GM15510 (cell line): ENCODE measurements around the gene POLA2.

Experiments used
- POLR2A ChIP-seq: IDR thresholded peaks from 3 replicates; pipeline ENCODE4 v1.6.1; 2011; ENCODE audit warnings: borderline replicate concordance; ENCODE audit not compliant: insufficient read length; ENCODE audit errors: extremely low read depth

Gene POLA2

DNA sequence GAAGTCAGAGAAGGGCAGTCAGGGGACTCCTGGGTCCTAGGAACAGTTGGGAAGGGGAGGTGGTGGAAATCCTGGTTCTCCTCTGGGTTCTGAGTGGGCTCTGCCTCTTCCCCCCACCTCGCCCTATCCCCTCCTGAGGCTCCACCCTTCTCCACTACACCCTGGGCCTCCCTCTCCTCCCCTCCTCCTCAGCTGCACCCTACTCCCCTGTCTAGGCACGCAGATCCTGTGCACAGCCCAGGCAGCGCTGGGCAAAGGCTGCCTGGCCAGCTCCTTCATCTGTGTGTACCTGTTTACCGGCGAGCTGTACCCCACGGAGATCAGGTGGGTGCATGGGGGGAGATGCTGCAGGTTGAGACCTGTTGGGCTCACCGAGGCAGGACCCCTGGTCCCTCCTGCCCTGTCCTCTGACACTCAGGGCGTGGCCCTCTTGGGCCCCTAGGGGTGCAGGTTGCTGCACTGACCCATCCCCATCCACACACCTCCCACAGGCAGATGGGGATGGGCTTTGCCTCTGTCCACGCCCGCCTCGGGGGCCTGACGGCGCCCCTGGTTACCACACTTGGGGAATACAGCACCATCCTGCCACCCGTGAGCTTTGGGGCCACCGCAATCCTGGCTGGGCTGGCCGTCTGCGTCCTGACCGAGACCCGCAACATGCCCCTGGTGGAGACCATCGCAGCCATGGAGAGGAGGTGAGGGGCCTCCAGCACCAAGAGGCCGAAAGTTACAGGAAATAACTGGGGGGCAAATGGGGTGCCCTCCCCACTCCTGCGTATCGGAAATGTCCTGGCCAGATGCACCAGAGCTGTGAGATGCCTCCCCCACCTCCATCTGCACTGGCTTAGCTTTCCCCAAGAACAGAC lies 25.3 kb upstream of the POLA2 start:
- TF ChIP-seq POLR2A, result no peak

- no peak for TF ChIP-seq POLR2A
These were observed 20.6 kb upstream of the POLA2 start for GRCh38 chr11:65241134-65241533.

DNA sequence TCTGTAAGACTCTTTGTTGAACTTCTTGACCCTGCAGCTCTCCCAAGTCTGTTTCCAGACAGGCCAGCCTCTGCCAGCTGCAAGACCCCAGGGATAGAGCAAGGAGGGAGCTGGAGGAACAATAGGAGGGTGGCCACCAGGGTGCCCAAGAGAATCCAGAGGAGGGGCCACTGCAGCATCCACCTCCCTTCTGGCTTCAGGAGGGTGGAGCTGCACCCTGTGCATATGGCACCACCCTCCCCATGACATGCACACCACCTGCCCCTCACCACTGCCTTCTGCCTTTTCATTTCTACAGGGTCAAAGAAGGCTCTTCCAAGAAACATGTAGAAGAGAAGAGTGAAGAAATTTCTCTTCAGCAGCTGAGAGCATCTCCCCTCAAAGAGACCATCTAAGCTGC lies 20.1 kb upstream of the POLA2 start:
- no peak for TF ChIP-seq POLR2A

DNA sequence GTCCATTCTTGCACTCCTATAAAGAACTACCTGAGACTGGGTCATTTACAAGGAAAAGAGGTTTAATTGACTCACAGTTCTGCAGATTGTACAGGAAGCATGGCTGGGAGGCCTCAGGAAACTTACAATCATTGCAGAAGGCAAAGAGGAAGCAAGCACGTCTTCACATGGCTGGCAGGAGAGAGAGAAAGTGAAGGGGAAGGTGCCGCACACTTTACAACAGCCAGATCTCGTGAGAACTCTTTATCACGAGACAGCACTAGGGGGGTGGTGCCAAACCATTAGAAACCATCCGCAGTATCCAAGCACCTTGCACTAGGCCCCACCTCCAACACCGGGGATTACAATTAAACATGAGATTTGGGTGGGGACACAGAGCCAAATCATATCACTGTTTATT lies 19.4 kb upstream of the POLA2 start:
- TF ChIP-seq POLR2A, result no peak

DNA sequence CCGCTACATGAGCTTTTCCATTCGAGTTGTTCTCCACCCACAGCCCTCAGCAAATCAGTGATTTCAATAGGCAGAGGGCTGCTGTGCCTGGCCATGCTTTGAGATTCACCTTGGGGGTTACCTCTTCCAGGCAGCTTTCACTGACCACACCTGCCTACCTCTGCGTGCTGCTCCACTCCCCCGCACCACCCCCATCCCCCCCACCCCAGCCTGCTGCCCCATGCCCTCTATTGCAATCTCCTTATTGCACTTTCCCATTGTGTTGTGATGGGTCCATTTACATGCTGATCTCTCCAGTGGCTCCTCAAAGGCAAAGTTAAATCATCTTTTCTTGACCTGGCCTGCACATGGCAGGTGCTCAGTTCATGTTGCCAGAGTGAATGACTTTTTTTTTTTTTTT lies 18.0 kb upstream of the POLA2 start:
- TF ChIP-seq POLR2A, result no peak

DNA sequence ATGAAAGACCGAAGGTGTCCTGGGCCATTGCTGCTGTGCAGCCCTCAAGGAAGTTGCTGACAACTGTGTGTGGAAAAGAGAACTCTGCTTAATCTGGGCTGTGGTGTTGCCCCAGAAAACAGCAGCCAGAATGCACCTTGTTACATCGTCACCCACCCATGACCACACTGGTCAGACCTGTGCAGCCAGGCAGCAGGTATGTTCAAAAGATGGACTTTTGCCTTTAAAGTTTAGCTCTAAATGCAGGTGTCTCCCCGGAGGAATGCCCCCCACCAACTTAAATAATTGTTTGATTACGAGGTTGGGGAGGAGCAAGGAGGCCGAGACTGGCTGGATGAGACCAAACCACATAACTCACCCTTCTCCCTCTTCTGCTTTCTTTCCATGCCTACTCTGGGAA lies 15.3 kb upstream of the POLA2 start:
- TF ChIP-seq POLR2A, result no peak

- no peak for TF ChIP-seq POLR2A
These were observed 10.3 kb upstream of the POLA2 start for GRCh38 chr11:65251476-65251875.

DNA sequence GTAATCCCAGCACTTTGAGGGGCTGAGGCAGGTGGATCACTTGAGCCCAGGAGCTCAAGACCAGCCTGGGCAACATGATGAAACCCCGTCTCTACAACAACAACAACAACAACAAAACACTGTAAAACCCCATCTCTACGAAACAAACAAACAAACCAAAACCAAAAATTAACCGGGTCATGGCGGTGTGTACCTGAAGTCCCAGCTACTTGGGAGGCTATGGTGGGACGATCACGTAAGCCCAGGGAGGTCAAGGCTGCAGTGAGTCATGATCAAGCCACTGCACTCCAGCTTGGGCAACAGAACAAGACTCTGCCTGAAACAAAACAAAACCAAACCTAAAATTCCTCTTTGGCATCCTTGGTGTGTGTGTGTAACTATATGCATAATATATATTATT lies 7.0 kb upstream of the POLA2 start:
- TF ChIP-seq POLR2A, result no peak

DNA sequence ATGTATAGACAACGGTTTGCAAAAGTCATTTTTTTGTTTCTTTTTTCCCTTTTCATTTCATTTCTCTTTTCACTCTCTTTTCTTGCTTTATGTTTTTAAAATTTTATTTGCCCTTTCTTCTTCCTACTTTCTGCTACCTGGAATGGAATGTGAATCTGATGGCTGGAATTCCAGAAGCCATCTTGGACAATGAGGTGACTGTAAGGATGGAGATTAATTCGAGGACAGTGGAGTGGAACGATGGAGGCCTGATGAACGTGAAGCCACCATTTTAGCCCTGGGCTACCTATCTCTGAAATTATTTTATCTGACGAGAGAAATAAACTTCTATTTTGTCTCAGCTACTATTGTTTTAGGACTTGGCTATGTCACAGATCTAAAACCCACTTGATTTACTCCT lies 2.8 kb upstream of the POLA2 start:
- no peak for TF ChIP-seq POLR2A

DNA sequence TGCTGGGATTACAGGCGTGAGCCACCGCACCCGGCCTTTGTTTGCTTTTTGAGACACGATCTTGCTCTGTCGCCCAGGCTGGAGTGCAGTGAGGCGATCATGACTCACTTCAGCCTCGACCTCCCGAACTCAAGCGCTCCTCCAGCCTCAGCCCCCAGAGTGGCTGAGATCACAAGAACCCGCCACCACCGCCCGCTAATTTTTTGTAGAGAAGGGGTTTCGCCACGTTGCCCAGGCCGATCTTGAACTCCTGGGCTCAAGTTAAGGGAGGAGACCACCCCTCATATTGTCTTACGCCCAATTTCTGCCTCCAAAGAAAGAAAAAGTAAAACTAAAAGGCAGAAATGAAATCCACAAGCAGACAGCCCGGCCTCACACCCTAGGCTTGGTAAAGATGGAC lies 1.5 kb upstream of the POLA2 start:
- no peak for TF ChIP-seq POLR2A

DNA sequence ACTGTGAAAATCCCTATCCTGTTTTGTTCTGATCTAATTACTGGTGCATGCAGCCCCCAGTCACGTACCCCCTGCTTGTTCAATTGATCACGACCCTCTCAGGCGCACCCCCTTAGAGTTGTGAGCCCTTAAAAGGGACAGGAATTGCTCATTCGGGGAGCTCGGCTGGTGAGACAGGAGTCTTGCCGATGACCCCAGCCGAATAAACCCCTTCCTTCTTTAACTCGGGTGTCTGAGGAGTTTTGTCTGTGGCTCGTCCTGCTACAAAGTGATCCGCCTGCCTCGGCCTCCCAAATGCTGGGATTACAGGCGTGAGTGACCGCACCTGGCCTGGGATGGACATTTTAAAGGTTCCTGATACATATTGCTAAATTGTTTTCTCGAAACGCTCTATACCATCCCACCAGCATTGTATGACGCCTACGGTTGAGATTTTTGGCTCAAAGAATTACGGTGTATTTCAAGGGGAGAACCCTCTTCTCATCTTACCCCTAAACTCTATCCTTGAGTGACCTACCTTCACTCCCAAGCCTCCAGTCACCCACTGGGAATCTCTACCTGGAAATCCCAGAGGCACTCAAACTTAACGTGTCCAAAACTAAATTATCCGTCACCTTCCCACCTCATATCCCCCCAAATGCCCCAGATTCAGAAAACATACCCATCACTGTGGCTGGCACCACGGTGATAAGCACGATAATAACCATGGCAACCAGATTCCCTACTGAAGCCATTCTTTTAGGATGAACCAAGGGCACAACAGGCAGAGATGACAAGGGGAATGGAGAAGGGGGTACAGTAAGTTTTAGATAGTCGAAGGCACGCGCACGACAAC lies 789 bp upstream of the POLA2 start:
- no peak for TF ChIP-seq POLR2A

DNA sequence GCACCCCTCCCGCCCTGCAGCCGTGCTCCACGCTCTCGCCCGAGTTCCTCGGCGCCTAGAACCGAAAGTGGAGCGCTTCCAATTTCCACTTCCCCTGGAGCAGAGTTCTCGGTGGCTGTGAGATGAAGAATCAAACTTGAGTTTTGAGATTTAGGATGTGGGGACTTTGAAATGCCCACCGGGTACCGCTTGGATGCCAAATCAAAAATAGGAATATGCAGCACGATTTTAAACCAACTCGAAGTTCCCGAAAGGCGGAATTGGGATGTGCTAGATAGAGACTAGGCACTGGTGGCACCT lies 569 bp downstream of the POLA2 start:
- TF ChIP-seq POLR2A, result no peak

DNA sequence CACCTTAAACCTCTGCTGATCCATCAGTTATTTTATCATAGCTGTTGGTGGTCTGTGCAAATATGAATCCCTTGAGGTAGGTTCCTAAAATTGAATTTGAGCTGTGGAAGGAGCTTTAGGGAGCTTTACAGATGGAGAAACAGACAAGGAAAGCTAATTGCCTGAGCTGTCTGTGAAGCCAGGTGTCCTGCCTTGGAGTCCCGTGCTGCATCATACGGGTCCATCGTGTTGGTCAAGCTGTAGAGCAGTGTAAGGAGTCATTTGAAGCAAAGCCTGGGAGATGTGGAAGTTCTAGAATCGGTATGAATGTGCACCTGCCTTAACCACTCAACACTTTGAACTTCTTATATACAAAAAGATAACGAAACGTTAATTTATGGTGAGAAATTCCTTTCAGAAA lies 1.0 kb downstream of the POLA2 start:
- TF ChIP-seq POLR2A, result no peak

GRCh38 chr11:65266210-65266609 lies 4.4 kb downstream of the POLA2 start:
- TF ChIP-seq POLR2A, result no peak

GRCh38 chr11:65274735-65275682 lies 13.2 kb downstream of the POLA2 start:
- TF ChIP-seq POLR2A, result no peak
